ENCODE data around the gene SLC24A3. TPM values are rescaled to one million over a fixed set of nuclear protein-coding genes. Genes with fewer than 3 reads are reported as not detected.

Gene SLC24A3
- total and polyA plus RNA-seq, 2 experiments from 2014 or later: 0.81 to 2.5 TPM

- TF ChIP-seq EZH2 (IDR thresholded peaks at IDR 0.05; ENCODE audit: low read depth, unreplicated experiment) (no peak), ZNF331 (CRISPR knock-in tag; IDR thresholded peaks at IDR 0.05; ENCODE audit: low read depth) (no peak), CREB1 (CRISPR knock-in tag; IDR thresholded peaks at IDR 0.05; ENCODE audit: low read depth) (no peak), STAT1 (IDR thresholded peaks at IDR 0.05; ENCODE audit: unreplicated experiment) (no peak), ZNF462 (CRISPR knock-in tag; IDR thresholded peaks at IDR 0.05) (no peak), ZNF114 (CRISPR knock-in tag; IDR thresholded peaks at IDR 0.05) (no peak), CTCF (conservative IDR thresholded peaks at IDR 0.05; ENCODE audit: low read depth in 2 of 2) (no peak), EZH2phosphoT487 (IDR thresholded peaks at IDR 0.05; ENCODE audit: unreplicated experiment) (no peak), POLR2AphosphoS5 (IDR thresholded peaks at IDR 0.05; ENCODE audit: low read depth) (no peak), NANOG (IDR thresholded peaks at IDR 0.05; ENCODE audit: borderline replicate concordance) (no peak), REST (IDR thresholded peaks at IDR 0.05; ENCODE audit: unreplicated experiment) (no peak), JUNB (IDR thresholded peaks at IDR 0.05; ENCODE audit: unreplicated experiment) (no peak), ETS1 (IDR thresholded peaks at IDR 0.05) (no peak)
- no peaks in the 10 kb centered on the region for H3K4me1 ChIP-seq (ENCODE audit: insufficient read depth)
- peaks cover 18% of the 10 kb centered on the region for H3K9me3 Mint-ChIP-seq
- H3K4me1 Mint-ChIP-seq: no peaks in the 10 kb centered on the region
- DNase-seq (ENCODE audit: low spot score): no peak
- no peak overlapping the region for H3K4me2 ChIP-seq
- no peaks in the 10 kb centered on the region for H3F3A ChIP-seq (replicated peaks; ENCODE audit: low read depth)
- no peaks in the 10 kb centered on the region for H3K36me3 ChIP-seq (ENCODE audit: insufficient read depth)
- H3K27ac Mint-ChIP-seq: no peak overlapping the region
- no peak for ATAC-seq
- H3K9me2 ChIP-seq (ENCODE audit: insufficient read depth): 0 out of 2 replicates have a peak, but pooled peaks cover 6% of the 10 kb centered on the region
- H3K27me3 ChIP-seq (ENCODE audit: insufficient read depth): no peaks in the 10 kb centered on the region
- no peak overlapping the region for H2AFZ ChIP-seq
- H3K27me3 Mint-ChIP-seq (ENCODE audit: insufficient read depth, low read depth, poor library complexity): no peaks in the 10 kb centered on the region
- H3K4me3 Mint-ChIP-seq: no peak overlapping the region
- no peaks in the 10 kb centered on the region for H3K79me2 ChIP-seq (replicated peaks; ENCODE audit: insufficient read depth)
- peaks cover 16% of the 10 kb centered on the region; the same call in 2 of the 3 replicates for H3K36me3 Mint-ChIP-seq (ENCODE audit: low read depth)
- H3K27ac ChIP-seq (ENCODE audit: low read depth): no peak overlapping the region
- no peak overlapping the region for H3K4me3 ChIP-seq
- H4K20me1 ChIP-seq (replicated peaks; ENCODE audit: insufficient read depth): no peaks in the 10 kb centered on the region
These were observed 494.0 kb downstream of the SLC24A3 start for GRCh38 chr20:19706463-19706862.
